HG03066 (cell line): ENCODE measurements around the gene IL1RAPL1.
"Not testable (repeated sequence)": the region's sequence is repeated elsewhere in the genome, so short reads cannot be mapped to it uniquely, and the experiment has no call there.

ENCODE experiments used
- ATAC-seq: cut with Tn5 transposase; IDR thresholded peaks from one replicate; pipeline ENCODE4 v1.9.1; 2021; ENCODE audit warnings: low read depth; ENCODE audit not compliant: unreplicated experiment

The IL1RAPL1 gene

DNA sequence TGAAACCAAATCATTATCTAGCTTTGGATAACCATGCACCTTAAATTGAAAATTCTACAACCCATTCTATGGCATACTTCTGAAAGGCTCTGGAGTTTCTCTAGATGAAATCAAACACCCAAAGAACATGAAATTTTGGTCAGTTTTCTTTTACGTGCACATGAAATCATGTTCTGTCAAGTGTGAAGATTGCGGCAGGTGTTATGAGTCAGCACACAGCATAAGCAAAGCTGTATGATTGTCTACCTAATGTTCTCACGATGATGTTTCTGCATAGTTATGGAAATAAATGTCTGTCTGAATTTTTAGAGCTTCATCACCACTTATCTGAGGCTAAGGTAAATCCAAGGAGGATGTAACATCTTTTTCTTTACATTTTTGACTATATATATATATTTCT is 495.3 kb downstream of the IL1RAPL1 start:
- ATAC-seq: no peak

DNA sequence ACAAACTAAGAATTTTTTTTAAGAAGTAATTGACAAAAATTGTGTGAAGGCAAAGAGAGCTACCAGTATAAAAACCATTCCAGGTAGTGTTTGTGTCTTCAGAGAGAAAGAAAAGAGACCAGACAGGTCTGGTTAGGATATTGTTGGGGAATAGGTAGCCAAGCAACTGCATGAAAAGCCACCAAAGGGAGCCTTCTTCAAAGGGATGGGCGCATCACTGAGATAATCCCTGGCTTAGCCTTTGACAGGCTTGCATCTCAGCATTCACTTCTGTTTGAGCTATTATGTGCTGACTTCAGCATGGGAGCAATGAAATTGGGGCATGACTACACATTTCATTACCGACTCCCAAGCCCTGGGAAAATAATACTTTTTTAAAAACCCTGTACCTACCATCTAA is 496.6 kb downstream of the IL1RAPL1 start:
- no peak for ATAC-seq

DNA sequence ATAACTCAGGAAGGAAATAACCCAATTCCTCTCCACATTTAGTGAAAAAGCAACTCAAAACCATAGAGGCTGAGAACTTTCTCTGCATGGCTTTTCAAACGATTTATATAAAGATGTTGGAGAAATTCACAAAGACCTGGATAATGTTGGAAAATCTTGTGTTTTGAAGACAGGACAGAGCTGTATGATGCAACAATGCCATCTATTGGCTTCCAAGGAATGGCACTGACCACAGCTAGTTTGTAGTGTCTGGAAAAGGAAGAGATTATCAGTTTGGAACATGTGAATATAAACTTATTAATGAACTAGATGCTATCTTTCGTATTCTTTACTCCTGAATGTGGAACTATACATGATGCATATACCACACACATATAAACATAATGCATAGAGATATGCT is 503.6 kb downstream of the IL1RAPL1 start:
- no peak for ATAC-seq

DNA sequence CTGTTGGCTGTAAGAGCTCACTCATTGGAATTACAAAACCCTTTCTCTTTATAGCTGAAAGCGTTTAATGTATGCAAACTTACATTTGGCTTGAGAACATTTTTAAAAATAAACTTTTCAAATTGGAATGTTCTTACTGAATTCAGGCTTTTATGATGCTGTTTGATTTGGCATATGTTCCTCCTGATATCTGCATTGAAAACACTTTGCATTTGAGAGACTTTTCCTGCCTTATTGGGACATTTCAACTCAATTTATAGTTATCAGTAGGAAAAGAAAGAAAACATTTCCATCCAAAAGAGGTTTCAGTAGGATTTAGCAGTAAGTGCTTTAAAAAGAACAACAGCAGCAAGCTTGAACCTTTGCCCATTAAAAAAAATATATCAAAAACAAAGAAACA is 520.0 kb downstream of the IL1RAPL1 start:
- no peak for ATAC-seq

DNA sequence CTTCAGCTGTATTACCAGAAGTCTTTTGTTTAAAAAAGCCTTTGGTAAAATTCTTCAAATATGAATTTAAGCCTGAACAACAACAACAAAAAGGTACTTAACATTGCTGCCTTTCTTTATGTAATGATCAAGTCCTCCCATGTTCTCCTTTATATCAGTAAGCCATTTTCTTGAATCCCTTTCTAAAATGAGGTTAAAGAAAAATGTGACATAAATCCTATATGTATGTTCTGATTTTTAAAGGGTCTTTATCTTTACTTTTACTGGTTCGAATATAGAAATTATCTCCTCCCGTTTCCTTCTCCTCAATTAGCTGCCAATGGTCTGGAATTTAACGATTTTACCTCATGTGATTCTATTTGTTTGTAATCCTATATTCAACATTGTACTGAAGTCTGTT is 522.8 kb downstream of the IL1RAPL1 start:
- no peak for ATAC-seq

DNA sequence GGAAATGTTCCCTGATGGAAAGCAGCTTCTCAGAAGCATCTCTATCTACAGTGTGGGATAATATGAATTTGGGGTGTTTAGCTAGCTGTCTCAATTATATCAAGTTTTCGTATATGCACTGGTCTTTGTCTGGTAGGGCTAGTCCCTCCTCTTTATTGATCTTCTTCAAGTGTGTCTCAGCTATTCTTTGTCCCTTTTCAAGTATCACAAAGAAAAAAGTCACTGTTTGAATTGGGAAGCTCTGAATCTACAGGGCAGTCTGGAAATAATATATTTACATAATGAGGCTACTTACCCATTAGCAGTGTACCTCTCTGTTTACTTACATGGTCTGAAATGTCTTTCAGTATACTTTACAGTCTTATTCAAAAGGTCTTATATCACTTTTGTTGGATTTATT is 526.0 kb downstream of the IL1RAPL1 start:
- no peak for ATAC-seq

DNA sequence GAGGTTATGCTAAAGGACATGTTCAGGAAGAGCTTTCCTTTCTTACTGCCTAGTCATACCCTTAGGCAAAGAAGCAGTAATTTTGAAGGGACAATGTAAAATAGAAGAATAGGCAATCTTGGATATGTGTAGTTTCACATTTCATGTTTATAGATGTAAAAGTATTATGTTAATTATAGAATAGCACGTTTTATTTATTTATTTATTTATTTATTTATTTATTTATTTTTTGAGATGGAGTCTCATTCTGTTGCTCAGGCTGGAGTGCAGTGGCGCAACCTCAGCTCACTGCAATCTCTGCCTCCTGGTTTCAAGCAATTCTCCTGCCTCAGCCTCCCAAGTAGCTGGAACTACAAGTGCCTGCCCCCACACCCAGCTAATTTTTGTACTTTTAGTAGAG is 535.6 kb downstream of the IL1RAPL1 start:
- ATAC-seq: not testable (repeated sequence)

DNA sequence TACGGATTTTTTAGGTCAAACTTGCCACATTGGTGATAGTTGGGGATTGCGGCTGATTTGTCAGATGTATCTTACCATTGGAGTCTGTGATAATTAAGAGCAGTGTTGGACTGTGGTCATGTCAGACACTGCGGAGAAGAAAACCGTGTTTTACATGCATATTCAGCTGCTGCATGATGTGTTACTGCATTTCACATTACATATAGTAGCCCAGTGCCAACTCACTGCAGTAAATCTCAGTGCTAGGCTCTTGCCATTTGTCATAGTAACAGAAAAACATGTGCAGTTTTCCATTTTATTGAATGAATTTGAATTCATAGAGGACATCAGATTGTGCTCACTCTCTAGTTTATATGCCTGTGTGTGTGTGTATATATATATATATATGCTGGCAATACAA is 543.7 kb downstream of the IL1RAPL1 start:
- ATAC-seq: no peak

DNA sequence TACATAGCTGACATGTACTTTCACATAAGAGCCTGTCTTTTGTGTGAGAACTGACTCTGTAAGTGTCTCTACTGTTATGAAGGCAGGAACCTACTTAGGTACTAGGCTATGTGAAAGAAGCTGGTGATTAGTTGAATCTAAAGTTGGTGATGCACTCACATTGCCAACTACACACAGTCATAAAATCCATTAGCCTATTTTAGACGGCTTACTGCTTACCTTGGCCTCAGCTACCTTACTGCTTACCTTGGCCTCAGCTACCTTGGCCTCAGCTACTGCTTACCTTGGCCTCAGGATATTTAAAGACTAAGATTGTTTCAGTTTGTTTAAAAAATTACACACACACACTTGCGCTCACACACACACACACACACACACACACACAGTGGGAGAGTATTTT is 549.7 kb downstream of the IL1RAPL1 start:
- ATAC-seq: no peak

DNA sequence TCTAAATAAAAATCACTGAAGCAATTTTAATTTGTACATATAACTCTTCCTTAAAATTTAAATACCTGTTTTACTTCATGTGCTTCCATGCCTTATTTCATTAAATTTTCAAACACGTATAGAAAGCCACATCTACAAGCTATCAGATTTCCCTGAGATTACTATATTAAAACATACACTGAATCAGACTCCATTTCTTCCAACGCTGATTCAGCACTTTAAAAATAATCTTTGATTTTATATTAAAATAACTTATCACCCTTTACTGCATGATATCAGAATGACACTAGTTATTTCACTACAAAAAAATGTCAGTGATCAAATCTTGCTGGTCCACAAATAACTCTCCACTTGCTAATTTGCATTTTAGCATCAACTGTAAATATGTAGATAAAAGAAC is 550.8 kb downstream of the IL1RAPL1 start:
- ATAC-seq: no peak

DNA sequence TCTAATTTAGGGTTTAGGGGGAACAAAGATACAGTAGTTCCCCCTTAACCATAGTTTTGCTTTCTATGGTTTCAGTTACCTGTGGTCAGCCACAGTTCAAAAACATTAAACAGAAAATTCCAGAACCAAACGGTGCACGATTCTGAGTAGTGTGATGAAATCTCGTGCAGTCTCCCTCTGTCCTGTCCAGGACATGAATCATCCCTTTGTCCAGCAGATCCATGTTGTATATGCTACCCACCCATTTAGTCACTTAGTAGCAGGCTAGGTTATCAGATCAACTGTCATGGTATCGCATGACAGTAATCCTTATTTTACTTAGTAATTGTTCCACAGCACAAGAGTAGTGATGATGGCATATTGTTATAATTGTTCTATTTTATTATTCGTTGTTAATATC is 556.1 kb downstream of the IL1RAPL1 start:
- no peak for ATAC-seq

DNA sequence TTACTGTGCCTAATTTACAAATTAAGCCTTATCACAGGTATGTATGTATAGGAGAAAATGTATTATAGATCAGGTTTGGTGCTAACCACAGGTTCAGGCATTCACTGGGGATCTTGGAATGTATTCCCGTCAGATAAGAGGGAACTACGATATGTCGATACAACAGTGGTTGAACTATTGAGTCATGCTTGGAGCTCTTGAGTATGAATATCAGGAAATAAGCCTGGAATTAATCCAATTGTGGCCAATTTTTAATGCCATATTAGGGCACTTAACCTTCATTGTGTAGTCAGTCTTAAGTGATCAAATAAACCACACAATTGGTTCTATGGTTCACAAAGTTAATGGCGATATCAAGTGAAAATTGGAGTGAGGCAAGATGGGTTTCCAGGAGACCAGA is 556.5 kb downstream of the IL1RAPL1 start:
- no peak for ATAC-seq

DNA sequence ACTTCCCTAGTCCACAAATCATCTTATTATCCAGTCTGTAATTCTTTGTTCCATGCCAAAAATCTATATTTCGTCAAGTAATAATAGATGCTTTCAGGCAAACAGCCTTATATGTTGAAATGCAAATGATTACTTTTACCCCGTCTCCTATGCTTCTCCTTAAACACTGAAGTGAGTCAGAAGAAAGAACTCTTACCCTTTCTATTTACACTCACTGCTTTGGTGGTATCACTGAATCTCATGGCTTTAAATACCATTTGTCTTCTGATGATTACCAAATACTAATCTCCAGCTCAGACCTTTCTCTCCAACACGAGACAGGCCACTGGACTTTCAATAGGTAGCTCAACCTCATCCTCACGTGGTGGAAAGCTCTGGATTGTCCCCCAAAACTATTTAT is 558.1 kb downstream of the IL1RAPL1 start:
- ATAC-seq: no peak

DNA sequence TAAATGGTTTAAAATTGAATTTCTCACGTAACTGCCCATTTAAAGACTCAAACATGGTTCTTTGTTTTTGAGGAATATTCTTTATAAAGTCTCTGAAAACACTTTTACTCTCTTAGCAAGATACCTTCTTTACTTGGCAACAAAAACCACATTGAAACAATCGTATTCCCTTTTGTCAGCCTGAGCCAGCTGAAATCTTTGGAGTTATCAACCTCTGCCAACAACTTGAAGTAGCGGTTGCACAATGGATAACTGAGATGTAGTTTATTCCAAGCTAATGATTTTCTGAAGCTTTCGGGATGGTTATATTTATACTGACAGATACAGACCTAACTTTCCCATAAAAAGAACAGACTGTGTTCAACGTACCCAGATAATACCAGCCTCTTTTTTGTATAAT is 561.3 kb downstream of the IL1RAPL1 start:
- ATAC-seq: no peak

DNA sequence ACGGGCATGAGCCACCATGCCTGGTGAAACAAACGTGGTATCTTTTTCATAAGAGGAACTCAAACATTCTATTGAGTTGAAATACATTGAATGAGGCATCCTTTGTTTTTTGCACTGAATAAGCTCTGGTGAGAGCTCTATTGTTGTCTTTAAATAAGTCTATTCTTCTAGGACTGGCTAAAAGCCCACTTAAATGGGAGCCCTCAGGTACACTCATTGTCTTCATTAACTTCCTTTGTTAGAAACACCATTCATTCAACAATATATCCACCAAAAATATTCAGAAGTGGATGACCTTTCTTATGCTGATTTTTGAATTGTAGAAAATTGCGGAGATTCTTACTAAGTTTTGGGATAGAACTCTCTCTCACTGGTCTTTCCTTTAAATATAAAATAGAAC is 568.0 kb downstream of the IL1RAPL1 start:
- ATAC-seq: no peak

DNA sequence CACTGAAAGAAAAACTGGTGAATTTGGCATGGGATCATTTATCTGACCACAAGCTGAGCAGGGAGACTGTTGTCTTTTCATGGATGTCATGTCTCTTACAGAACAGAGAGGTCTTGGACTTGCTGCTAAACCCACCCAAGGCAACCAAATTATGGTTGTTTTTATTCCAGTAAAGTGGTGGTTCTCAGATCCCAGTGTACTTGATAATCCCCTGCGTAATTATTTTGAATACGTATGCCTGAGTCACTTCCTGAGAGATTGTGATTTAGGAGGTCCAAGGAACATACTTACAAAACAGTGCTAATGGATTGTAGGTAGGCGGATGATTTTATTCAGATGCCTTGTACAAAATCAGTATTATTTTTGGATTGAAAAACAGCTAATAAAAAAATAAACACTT is 585.6 kb downstream of the IL1RAPL1 start:
- no peak for ATAC-seq

DNA sequence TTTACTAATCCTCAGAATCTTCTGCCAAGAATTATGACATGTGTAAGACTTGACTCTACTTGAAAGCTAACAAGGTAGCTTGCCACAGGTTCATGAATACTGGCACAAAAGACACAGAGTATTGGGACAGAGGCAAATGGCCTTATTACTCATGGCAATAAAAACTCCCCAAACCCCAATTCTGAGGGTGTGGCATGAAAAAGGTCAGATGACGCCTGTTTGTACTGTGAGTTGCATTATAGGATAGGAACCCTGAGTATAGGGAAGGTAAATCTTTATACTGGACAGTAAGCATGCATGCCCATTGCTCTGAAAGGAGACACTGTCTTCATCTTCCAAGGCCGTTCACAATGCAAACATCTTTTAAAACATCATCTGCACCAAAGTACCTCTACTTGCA is 600.0 kb downstream of the IL1RAPL1 start:
- no peak for ATAC-seq

DNA sequence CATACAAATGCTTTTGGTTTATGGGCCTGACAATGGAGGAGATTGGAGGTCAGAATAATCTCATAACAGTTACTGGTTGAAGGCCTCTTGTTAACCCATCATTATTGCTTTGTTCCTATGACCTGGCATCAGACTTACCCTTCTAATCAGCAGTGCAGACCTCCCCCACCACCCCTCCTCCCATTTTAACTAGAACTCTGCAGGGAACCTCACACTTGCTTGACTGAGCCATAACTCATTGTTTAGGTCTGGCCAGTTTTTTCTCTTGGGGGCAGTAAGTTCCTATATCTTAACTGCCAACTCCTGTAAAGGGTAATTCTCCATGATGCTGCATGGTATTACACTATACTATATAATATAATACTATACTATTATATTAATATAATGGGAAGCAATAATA is 609.3 kb downstream of the IL1RAPL1 start:
- no peak for ATAC-seq

DNA sequence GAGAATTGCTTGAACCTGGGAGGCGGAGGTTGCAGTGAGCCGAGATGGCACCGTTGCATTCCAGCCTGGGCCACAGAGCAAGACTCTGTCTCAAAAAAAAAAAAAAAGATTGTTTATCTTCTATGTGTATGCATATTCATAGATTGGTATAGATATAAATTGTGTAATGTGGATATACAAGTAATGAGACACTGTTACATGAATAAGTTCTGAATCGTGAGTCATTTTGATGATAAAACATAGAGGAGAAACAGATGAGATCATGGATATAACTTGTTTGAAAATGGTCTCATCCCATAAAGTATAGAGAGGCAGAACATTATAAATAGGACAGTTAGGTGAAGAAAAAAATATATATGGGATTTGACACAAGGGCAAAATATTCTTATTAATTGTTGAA is 628.0 kb downstream of the IL1RAPL1 start:
- no peak for ATAC-seq

DNA sequence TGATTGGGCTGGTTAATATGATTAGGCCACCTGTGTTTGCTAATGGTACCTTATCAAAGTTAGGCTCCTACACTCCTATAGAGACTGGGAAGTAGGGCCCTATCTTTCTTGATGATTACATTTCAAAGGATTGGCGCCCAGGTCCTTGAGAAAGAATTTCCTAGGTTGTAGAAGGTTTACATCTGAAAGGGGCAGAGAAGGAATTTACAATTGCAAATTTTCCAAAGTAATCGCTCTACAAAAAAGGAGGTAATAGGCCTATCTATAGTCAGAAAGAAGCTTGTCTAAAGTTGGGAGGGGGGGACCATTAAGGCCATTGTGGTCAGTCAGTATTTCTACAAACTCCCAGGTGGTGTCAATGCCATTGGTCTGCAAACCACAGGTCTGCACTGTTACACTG is 638.4 kb downstream of the IL1RAPL1 start:
- no peak for ATAC-seq

DNA sequence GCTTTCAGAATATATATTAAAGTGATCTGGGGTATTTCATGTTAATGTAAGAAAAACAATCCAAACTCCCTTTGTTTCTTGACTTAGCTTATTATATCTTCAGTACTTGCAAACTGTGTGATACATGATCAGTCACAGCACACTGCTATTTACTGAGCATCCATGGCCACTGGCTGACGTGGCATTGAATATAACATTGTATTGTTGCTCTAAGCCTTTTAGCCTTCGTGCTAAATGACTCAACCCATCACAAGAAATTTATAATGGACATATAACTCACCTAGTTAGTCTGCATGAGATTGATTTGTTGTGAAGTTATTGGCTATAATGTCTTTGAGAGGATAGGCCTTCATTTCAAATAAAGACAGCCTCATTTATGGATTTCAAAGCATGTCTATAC is 642.6 kb downstream of the IL1RAPL1 start:
- no peak for ATAC-seq

DNA sequence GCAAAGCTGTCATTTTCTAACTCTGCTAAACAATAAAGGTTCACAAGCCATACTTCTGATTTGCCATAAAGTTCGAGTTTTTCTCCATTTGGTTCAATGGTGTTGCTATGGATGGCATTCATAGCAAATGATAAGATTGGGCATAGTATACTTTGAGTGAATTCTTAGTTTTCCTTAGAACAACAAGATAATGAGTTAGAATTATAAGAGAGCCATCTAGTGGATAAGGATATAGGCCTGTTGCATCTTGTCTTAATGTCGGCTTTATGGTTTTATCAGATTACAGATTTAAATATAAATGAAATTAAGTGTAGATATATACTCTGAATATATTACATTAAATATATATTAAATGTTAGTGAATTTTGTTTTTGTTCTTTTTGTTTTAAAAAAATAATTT is 644.6 kb downstream of the IL1RAPL1 start:
- ATAC-seq: no peak

DNA sequence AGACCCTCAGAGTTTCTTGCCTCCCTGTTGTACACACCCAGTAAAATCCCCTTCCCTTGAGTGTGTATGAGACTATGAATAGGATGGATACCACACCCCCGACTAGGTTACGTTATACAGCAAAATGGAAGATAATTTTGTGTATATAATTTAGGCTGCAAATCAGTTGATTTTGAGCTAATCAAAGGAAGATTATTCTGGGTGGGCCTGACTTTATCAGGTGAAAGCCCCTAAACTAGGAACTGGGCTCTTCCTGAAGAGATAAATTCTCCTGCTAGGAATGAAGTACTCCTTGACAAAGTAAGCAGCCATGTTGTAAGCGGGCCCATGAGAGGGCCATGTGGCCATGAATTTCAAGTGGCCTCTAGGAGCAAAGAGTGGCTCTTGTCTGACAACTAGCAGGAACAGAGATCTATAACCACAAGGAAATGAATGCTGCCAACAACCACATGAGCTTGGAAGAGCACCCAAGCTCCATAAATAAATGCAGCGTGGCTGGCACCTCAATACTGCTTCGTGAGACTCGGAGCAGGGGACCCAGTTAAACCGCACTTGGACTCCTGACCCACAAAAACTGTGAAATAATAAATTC is 646.4 kb downstream of the IL1RAPL1 start:
- no peak for ATAC-seq
